ENCODE data around the gene OAF.

OAF gene

DNA sequence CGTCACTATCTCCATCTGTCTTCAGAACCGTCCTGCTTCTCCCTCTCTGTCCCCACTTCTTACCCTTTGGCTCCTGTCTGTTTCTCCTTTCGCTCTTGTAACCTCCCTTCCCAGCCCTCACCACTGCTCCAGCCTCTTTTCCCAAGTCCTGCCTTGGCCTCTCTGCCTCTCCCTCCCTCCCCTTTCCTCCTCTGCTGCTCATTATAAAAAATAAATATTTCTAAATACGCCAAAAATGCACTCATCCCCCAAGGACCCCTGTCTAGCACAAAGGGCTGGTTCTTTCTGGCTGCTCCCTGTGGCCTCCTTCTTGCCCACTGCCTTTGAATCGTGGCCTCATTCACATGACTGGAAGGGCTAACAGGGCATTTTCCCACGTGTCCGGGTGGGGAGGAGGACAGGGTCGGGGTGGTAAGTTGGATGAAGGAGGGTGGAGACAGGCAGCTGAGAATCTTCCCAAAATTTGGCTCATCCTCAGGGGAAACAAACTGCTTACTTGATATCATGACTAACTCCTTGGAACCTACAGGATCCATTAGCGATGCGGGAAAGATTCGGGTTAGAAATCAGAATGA lies 26.4 kb upstream of the OAF start:
- DNase-seq (ENCODE audit: low read depth): no peak

DNA sequence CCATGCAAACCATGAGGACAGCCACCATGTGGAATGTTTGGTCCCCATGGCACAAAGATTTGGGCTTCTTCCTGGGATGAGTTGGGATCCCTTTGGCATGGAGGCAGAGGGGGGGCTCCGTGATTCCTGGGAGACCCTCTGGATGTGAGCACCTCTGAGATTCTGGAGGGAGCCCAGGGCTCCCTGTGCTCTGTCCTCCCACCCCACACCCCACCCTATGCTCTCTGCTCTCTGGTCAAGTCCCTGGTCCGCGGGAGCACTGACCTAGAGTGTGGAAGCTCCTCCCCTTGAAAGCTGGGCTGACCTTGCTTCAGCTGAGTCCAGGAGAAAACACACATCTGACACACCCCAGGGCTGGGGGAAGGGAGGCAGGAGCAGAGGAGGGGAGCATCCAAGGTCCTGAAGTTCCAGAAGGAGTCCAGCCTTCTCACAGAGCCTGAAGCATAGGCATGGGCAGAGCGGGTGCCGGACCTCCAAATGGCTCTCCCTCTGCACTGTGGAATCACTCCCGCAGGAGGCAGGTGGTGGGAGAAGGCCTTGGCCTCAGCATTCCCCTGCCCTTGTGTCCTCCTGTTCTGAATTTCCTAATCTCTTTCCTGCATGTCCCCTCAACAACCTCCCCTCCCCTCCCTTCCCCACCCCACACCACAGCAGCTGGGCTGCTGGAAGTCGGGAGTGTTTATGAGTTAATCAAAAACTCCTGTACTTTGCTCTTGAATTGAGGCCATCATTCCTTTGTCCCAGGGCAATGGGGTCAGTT lies 25.7 kb upstream of the OAF start:
- DNase-seq (ENCODE audit: low read depth): no peak

DNA sequence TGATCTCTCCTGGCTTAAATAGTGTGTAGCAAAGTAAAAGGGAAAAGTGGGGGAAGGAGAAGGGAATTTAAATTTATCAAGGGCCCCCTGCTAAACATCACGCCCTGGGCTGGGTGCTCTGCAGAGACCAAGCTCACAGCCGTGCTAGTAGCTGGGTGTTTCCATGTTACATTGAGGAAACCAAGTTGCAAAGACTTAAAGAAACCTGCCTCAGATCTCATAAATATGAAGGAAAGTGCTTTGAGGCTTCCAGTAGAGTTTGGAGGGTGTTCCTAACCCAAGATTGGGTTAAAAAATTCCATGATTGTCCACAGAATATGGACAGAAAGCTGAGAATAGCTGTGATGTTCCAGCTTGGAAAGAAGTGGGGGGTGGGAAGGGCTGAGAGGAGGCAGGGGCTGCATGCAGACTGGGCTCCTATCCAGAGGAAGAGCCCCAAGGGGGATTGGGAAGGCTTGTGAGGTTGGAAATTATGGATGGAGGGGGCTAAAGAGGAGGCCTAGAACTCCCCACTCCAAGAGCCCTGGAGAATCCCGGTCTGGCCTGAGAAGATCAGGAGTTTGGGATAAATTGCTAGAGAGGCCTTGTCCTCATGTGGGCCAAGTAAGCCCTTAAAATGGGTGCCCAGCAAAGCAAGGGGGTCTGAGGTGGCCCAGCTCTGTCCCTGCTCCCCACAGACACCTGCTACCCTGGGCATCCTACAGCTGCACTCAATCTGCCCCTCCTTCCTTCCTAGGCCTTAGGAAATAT lies 25.0 kb upstream of the OAF start:
- no peak for DNase-seq (ENCODE audit: low read depth)

DNA sequence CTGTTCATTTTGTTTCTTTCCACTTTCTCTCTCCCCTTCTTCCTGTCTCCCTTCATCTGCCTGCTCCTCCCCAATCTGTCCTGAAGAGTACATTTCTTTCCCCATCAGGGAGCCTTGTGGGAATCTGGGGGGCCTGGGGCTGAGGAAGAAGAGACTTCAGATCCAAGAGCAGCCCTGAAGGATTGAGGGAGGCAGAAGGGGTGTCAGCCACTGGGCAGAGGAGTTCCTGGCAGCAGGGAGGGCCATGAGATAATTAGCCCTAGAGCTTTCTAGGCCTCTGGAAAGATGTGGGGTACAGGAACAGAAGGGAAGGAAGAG lies 24.4 kb upstream of the OAF start:
- no peak for DNase-seq (ENCODE audit: low read depth)

DNA sequence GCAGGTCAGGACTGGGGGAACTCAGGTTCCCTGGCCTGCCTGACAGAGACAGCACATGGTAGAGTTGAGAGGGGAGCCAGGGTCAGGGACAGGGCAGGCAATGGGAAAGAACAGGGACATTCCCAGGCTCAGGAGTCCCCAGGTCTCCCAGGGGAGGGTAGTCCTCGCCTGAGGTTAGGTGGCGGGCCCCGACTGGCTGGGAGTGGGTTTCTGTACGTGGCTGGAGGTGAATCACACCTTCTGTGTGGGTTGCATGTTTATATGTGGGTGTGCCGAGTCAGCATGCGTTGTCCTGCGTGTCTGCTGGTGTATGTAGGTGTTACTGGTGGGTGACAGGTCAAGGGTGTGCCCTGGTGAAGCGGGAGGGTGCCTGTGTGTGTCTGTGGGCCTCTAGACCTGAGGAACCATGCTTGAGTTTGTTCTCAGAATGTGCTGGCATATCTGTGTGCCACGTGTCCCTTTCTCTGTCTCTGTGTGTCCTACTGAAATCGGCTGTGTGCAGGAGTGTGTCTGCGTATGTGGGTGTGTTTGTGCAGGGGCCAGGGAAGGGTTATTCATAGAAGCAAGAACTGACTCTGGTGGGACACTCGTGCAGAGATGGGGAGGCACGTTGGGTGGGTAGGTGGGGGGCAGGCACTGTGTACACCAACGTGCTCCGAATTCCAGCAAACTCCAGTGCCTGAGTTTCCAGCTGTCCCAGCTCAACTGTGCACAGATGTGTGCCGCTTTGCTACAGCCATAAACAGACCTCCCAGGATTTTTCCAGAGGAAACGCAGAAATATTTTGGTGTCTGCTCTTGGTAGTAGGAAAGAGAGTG lies 23.8 kb upstream of the OAF start:
- DNase-seq (ENCODE audit: low read depth): no peak

DNA sequence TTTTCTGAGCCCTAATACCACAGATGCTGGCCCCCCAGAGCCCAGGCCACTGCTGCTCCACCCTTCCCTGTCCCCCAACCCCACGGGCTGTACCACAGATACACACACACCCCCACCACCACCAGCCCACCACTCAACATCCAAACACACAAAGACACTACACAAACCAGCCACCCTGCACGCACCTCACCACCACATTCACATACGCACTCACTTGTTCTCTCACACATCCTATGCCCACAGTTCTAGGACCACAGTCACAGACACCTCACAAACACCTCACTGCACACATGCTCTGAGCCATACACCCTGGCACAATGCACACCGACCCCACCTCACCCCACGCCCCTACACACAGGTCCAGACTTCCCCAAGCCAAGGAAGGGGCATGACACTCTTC lies 22.5 kb upstream of the OAF start:
- no peak for DNase-seq (ENCODE audit: low read depth)

DNA sequence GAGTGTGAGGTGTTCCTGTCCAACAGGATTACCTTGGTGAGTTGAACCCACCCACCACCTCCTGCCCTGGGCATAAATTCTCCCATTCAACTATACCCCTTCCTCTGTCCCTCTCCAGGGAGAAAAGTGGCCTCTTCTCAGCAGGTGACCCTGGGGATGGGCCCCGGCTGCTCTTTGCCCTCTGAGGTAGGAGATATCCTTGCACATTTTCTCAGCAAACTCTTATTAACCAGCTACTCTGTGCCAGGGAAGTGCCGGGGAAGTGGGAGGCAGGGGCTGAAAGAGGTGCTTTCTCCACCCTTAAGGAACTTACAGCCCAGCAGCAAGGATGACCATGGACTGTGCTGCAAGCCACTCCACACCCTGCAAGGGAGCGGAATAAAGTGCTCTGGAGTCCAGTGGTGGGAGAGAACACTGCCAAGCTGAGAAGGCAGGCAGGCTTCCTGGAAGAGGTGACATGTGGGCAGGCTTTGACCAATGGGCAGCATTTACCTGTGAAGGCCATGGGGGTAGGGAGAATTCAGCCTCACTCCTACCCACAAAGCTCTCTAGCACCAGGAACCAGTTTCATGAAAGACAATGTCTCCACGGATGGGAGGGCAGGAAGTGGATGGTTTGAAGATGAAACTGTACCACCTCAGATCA lies 21.9 kb upstream of the OAF start:
- no peak for DNase-seq (ENCODE audit: low read depth)

DNA sequence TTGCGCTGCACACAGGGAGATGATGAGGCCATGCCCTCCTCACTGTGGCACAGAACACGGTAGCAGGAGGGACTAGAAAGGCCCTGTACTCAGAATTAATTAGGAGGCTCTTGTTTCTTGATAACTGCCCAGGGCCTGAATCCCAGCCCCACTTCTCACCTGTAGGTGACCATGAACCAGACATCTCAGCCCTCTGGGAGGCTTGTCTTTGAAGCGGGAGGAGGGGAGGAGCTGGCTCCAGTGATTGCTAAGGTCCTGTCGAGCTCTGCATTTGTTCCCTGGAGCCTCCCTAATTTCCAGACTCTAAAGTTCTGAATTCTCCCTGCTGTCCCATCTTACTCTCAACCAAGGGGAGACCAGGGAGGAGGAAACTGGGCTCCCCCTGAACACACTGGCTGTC lies 19.8 kb upstream of the OAF start:
- no peak for DNase-seq (ENCODE audit: low read depth)

DNA sequence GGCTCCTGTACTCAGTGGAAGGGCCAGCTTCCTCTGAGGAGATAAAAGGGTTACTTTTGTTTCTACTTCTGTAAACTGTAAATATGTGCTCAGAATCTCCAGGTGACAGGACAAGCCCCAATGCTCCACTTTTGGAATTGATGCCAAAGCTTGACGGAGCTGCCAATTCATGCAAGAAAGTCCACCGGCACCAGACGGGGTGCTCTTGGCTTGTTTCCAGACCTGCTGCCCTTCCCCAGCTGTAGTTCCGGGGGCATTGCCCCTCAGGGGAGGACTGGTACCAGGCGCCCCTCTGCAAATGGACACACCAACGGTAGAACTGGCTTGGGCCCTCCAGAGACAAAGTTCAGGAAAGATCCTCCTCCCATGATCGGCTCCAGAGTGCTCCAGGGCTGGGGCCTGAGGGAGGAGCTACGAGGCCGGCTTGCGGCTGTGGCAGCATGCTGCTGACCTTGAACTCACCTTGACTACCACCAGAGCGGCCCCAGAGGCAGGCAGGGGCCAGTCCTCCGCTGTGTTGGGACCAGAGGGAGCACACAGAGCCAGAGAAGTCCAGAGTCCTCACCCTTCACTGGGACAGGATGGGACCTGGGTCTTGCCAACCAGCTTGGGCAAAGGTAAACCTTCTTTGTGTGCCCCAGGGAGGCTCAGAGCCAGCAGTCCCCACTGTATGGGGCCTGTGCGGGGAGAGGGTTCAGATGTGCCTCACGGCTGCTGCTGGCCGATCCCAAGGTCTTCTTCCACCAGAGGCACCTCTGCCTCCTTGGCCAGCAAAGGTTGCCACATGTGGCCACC lies 17.8 kb upstream of the OAF start:
- no peak for DNase-seq (ENCODE audit: low read depth)

DNA sequence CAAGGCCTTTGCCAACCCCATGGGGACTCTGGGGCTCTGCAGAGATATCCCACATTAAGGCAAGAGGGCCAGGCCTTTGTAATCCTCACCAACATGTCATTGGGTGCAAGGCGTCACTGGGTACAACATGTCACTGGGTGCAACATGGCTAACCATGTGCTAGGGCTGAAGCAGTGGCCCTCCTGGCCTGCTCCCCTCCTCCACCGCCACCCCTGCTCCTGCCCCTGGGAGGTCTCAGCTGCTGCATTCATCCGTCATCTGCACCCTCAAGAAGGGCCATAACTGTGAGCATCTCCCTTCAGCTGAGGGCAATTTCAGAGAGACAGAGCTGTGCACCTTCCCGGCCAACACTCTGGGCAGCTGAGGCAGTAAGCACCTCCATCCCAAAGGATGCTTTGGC lies 16.7 kb upstream of the OAF start:
- no peak for DNase-seq (ENCODE audit: low read depth)

DNA sequence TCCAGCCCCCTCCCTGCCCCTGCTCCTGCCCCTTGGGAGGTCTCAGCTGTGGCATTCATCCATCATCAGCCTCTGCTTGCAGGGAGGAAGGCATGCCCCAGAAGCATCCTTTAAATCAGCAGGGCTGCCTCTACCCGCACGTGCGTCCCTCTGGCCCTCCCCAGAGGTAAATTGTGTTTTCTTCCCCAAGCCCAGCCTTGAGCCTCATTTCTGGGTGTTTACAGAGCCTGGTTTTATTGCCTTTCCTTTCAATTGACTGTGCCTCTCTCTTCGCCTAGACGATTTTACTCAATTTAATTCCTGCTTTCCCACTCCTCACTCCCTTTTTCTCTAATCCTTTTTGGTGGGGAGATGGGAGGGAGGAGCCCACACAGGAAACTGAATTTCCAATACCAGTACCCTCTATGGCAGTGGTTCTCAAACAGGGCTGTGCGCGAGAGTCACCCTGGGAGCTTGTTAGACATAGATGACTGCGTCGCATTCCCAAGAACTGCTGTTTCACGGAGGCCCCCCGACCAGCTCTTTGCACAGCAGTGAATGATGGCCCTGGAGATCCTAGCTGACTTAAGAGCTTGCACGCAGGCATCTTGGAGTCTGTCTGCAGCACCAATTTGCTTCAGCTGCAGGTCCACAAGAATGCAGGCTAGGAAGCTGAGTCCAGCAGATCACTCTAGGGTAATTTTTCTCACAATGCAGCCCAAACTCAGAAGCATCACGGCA lies 15.1 kb upstream of the OAF start:
- no peak for DNase-seq (ENCODE audit: low read depth)

DNA sequence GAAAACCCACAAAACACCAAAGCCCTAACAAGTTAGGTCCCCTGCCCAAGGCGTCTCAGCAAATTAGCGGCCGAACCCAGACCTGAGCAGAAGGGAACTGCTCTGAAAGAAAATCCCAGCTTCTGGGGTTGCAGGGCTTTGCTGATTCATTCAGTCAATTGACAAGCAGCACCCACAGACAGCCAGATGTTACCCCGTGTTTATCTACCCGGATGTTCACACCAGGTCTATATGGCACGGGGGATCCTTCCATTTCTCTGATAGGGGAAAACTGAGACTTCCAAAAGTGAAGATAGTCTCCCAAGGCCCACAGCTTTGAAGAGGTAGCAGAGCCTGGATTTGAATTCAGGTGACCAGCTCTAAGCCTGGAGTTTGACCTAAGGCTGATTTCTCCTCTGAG lies 14.0 kb upstream of the OAF start:
- DNase-seq (ENCODE audit: low read depth): no peak

DNA sequence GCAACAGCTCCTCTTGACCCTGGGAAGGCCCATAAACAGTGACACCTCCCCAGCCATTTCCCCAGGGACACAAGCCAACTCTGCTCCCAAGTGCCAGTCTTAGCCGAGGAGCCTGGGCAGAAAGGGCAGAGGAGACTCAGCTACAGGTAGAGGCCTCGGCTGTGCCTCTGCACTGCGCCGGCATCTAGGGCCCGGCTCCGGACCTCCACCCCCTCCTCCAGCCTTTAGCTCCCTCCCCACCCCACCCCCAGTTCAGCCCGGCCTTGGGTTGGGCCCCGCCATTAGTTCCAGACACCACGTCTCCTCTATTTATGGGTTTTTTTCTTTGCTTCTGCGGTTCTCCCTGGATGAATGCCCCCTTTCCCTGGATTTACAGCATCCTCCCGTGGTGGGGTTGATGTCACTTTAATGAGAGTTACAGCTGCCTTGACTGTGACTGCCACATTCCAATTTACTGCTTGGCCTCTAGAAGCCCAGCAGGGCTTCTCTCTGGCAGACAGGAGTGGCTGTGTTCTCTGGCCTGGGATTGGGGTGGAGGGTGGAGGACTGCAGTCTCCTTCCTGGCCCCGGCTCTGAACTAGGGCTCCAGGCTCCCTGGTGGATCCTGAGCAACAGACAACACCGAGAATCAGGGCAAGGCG lies 13.5 kb upstream of the OAF start:
- no peak for DNase-seq (ENCODE audit: low read depth)

DNA sequence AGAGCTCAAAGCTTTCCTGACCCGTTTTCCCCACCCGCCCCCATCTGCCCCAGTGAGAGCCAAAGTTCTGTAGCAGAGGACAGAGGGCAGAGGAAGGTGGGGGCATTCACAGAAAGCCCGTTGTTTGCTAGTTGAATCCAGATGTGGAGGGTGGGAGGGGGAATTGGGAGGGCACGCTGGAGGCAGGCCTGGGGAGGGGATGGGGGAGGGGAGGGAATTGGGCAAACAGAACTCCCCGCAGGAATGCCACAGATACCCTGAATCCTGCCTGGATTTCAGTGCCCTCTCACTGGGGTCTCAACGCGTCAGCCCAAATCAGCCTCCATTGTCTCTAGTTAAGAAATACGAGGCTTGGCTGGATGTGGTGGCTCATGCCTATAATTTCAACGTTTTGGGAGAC lies 12.9 kb upstream of the OAF start:
- DNase-seq (ENCODE audit: low read depth): no peak

DNA sequence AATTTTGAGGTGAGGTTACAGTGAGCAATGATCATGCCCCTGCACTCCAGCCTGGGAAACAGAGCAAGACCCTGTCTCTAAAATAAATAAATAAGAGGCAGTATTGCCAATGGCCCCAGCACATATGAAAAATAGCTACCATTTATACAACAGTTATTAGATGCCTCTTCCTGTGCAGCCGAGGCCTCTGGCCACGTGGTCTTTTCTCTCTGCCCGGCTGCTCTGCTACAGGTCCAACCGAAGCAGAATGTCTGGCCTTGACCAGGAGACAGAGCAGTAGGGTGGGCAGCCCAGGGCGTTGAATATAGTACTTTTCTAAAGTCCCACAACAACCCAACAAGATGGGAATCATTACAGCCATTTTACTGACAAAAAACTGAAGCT lies 12.4 kb upstream of the OAF start:
- DNase-seq (ENCODE audit: low read depth): no peak

DNA sequence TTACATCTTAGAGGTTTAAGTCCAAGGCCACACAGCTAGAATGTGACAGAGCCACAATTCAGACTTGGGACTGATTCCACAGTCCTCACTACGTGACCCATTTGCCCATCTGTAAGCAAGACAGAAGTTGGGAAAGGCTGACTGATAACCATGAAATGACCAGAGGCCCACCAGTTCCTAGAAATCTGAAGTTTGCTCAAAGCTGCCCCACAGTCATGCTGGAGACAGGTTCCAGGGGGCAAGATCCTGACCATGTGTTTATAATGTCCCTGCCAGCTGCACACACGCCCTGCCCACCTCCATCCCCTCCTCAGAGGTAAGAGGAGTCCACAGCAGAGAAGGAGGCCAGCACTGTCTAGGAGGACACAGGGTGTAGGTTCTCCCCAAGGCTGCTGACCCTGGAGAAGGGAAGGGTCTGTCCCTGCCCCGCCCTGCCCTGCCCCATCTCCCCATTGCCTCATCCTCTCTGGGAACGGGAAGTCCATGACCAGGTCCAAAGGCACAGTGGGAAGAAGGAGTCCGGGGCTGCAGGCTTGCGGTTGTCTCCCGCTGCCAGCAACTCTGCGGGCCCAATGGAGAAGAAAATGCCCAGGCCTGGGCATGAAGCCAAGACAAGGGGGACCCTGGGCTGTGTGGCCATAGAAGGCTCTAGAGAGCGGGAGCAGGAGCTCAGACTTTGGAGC lies 11.9 kb upstream of the OAF start:
- DNase-seq (ENCODE audit: low read depth): no peak

DNA sequence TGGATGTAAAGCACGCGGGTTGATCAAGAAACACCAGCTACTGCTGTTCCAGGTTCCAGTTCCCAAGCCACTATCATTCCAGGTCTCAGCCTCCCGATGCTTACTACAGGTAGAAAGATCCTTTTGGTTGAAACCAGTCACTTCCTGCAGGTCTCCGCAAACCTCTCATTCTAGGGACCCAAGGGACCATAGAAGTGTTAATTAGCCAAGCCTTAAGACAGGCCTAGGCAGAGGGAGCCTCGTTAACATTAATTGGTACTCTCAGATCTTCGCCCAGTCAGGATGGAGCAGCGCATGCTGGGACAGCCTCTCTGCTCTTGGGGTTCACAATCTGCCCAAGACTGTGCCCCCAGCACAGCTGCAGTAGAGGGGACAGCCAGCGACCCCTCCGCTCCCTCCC lies 11.2 kb upstream of the OAF start:
- DNase-seq (ENCODE audit: low read depth): no peak

DNA sequence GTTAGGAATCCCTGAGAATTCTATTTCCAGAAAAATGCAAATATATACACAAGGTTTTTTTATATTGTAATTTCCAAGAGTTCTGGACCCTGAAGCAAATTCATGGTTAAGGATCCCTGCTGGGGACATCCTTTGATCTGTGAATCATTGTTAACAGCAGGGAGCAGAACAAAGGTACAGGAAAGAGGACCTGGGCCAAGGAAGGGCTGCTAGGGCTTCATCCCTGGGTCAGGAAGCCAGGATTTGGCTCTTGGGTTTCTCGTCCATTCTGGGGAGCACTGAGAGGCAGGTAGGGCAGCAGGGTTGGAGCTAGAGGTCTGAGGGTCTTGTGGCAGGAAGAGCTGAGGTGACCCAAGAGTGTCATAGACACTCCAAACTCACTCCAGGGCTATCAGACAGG lies 10.2 kb upstream of the OAF start:
- DNase-seq (ENCODE audit: low read depth): no peak

DNA sequence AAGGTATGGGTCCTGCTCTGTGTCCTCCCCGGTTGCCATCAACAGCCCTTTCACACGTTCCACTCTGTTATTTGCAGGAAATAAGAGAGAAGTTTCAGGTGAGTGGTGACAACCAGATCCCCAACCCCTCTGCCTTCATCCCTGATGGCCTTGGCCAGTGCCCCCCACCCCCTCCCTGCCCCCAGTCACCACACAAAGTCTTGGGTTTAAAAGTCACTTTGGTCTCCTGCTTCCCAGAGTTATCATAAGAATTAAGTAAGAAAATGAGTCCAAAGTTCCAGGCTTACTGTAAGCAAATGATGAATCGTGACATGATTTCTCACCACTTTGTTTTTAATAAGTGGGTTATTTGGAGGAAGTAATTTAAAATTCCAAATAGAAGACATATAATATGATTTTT lies 9.2 kb upstream of the OAF start:
- DNase-seq (ENCODE audit: low read depth): no peak

DNA sequence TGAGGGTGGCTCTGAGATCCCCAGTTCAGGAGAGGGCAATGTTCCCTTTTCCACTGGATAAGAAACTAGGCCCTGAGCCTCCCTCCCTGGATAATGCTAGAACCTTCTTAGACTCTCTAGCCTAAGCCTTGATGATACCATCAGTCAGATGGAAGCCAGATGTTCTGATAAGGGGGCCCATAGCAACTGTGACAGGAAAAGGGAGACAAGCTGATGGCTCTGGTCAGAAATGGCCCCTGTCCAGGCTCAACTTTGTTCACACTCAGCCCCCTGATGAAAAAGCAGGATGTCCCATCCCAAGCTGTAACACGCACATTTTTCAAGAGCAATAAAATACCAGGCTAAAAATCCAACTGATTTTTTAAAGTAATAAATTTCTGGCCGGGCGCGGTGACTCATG lies 7.2 kb upstream of the OAF start:
- DNase-seq (ENCODE audit: low read depth): no peak

All from HS-5 (cell line).